Pons (tissue), 1 donor: ENCODE data around the gene WDR59.
"Not testable (repeated sequence)": the region's sequence is repeated elsewhere in the genome, so short reads cannot be mapped to it uniquely, and the experiment has no call there.

Source experiments
- DNase-seq: peaks from one replicate; pipeline ENCODE4 v3.0.0-alpha.2; 2016; ENCODE audit warnings: low spot score

WDR59 gene

DNA sequence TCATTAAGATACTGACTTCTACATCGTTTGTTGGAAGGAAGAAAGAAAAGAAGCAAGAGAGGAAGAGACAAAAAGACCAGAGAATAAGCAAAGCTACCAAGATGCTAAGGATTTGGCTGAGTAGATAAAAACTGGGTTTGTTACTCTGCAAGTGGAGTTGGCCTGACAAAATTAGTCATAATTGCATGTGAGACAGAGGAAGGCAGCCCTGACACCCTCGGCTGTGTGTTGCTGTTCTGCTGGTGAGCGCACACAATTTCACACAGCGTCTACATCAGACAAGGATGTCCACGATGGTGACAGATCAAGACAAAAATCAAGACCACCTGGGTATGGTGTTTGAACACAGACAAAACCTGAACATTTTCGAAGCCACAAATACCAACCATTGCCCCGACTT, 134.9 kb downstream of the WDR59 start:
- DNase-seq = no peak

DNA sequence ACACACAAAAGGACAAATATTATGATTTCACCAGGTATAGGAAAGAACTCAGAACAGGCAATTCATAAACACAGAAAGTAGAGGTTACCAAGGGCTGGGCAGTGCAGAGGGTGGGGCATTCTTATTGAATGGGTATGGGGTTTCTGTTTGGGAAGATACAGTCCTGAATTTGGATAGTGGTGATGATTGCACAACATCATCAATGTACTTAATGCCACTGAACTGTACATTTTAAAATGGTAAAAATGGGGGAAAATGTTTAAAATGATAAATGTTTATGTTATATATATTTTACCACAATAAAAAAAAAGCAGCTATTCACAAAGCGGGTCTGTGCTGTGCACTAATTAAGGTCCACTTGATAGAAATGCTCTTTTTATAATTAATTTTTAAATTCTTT, 137.7 kb downstream of the WDR59 start:
- DNase-seq = no peak

DNA sequence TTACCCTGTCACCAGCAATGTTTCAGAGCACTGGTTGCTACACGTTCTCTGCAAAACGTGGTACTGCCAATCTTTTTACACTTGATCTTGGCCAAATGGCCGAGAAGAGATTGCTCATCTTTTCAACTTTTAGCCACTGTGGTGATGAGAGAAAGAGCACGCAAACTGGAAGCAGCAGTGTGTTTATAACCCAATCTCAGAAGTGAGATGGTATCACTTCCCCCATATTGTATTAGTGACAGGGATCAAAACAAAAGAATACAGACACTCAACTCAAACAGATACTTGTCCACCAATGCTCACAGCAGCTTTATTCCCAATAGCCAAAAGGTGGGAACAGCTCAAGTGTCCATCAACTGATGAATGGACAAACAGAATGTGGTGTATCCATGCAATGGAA, 138.2 kb downstream of the WDR59 start:
- no peak for DNase-seq

DNA sequence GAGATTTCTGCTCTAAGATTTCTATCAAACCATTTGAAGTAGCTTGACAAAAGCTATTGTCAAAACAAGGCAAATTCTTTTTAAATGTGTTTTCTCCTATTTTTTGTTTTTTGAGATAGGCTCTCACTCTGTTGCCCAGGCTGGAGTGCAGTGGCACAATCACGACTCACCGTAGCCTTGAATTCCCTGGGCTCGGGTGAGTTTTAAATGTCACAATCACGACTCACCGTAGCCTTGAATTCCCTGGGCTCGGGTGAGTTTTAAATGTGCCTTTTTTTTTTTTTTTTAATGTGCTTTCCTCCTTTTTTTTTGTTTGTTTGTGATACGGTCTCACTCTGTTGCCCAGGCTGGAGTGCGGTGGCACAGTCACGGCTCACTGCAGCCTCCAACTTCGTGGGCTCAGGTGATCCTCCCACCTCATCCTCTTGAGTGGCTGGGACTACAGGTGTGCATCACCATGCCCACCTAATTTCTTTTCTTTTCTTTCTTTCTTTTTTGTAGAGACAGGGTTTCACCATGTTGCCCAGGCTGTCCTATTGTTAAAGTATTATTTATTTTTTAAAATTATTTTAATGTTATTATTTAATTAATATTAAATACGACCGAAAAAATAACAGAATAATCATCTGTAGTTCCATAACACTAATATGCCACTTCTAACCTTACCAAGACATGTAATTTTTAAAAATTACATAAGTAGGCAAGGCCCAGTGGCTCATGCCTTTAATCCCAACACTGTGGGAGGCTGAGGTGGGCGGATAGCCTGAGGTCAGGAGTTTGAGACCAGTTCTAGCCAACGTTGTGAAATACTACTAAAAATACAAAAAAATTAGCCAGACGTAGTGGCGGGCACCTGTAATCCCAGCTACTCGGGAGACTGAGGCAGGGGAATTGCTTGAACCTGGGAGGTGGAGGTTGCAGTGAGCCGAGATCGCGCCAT, 140.6 kb downstream of the WDR59 start:
- no peak for DNase-seq

DNA sequence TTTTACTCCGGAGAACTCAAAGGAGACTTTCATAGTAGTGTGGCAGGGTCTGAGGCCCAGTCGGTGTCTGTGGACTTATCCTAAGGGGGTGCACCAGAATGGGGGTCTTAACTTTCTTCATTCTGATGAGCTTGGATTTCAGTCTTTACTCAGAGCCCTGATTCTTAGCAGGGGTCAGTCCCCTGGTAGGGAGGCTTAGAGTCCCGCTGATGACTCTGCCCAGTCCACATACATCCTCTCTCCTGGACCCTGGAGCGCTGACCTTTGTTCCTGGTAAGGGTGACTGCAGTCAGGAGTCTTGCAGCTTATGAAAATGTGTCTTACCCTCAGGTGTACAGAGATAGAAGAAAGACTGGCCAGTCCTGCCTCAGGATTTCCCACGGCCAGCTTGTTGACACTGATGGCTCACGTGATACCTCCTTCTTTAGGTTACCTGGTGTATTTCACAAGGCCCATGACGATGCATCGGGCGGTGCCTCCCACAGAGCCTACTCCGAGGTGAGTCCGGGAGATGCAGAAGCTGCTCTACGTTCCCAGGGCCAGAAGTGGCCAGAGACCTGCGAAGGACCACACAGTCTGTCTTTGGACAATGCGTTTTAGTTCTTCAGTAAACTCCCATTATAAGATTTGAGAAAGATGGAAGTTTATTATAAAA, 141.4 kb downstream of the WDR59 start:
- not testable (repeated sequence) for DNase-seq

DNA sequence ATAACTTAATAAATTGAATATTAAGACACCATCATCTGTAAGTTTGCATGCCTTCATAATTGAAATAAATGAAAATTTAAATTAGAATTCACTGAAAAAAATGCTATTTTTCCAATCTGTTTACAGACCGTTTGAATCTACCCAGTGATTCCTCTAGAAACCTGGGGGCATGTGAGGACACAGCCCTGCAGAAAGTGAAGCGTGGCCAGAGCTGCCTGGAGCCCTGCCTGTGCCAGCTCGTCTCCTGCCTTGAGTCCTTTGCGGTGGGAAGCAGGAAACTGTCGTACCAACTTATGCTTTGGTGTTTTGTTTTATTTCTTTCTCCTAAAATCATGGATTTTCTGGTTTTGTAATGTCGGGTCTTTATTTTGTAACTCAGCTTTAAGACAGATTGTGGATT, 142.5 kb downstream of the WDR59 start:
- DNase-seq = no peak

DNA sequence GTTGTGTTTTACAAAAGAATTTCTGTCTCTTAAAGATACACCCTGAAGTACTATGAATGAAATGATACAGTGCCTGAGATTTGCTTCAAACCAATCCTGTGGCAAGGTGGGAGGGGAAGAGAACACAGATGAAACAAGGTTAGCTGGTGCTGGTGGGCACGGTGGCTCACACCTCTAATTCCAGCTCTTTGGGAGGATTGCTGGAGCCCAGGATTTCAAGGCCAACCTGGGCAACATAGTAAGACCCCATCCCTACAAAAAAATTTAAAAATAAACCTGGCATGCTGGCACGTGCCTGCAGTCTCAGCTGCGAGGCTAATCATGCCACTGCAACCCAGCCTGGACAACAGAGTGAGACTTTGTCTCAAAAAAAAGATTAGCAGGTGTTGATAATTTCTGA, 143.0 kb downstream of the WDR59 start:
- DNase-seq = no peak

DNA sequence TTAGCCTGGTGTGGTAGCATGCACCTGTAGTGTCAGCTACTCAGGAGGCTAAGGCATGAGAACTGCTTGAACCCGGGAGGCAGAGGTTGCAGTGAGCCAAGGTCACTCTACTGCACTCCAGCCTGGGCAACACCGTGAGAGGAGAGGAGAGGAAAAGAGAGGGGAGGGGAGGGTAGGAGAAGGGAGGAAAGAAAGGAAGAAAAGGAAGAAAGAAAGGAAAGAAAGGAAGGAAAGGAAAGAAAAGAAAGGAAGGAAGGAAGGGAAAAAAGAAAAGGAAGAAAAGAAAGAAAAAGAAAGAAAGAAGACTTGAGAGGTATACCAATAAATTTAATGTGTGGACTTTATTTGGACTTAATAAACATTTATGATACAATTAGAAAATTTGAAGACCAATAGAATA, 143.5 kb downstream of the WDR59 start:
- DNase-seq = no peak

DNA sequence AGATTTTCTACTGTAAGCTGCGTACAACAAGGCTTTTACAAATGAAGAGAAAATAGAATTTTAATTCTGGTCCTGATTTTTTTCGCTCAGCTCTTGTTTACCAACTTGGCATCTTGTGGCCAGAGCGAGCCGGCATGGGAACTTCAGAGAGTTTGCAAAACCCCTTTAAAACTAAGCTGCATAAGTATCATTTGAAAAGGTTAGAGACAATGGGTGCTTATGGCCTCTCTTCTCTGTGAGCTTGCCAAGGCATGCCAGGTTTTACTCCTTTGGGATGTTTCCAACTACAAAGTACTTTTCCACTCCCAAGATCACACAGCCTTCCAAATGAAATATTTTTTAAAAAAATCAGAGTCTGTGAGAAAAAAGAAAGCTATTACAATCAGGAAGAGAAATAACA, 147.9 kb downstream of the WDR59 start:
- no peak for DNase-seq

DNA sequence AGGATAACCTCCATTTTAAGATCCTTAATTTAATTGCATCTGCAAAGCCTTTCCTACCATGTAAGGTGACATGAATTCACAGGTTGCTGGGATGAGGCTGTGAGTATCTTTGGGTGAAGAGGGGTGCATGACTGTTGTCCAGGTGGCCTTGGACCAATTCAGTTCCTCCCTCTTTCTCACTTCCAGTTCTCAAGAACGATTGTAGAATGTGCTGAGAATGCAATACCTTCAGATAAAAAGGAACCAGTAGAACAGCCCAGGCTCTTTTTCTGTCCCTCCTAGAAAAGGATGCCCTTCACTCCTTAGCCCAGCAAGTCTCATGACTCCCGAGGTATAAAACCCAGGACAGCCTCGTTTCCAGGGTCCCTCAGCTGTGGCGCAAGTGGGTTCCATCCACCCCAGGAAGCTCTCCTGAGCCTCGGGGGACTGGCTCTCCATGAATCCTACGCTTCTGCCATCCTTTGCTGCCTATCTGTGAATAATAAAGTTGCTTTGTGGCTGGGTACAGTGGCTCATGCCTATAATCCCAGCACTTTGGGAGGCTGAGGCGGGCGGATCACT, 148.7 kb downstream of the WDR59 start:
- no peak for DNase-seq

DNA sequence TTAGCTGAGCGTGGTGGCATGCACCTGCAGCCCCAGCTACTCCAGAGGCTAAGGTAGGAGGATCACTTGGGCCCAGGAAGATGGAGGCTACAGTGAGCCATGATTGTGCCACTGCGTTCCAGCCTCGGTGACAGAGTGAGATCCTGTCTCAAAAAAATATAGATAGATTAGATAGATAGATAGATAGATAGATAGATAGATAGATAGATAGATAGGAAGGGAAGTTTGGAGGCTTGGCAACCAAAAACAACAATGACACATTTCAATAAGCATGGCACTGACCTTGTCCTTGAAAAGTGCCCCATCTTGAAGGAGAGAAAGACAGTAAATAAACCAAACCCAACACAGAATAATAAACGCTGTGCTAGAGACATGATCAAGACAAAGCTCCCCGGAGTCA, 152.7 kb downstream of the WDR59 start:
- DNase-seq = no peak

DNA sequence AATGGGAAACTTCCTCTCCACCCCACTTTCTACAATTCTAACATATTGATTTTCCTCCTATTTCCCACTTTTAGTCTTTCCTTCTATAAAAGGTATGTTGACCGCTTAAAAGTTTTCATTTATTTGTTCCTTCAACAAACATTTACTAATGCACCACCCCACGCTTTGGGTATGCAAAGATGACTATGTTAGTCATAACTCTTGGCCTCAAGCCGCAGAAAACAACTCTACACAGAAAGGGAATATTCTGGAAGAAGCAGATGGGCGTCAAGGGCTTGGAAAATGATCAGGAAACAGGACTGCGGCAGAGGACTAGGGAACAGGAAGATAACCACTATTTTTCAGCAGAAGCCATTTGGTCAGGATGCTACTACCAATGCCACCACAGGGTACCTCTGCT, 153.5 kb downstream of the WDR59 start:
- DNase-seq = no peak

DNA sequence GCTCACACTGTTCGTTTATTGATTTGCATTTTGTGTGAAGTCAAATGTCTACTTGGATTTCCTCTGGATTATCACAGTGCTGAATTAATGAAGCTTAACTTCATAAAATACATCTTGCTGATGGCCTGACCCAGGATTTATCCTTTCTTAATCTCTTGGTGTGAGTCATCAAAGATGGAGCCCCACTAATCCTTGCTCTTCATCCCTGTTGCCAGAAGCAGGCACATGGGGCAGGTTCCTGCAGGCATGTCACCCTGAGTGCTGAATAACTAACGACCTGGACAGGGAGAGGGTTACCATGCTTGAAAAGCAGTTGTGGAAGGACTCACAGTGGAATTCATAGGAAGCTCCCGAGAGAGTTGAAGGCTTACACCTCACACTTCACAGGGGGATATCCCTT, 154.3 kb downstream of the WDR59 start:
- DNase-seq = no peak

DNA sequence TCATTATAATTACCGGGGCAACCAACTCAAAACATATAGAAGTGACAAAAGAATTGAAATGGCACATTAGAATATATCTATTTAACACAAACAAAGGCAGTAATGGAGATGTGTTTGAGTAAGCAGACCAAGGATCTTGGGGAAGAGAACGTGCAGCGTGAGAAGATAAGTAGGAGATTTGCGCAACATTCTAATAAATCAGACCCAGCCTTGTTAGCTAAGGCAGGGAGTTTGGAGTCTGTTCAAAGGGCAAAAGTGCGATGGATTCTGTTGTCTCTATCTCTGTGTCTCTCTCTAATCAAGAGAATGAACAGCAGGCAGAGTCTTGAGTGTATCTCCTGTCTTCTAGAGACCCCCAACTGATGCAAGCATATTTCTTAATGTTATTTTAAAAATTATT, 155.3 kb downstream of the WDR59 start:
- DNase-seq = no peak

DNA sequence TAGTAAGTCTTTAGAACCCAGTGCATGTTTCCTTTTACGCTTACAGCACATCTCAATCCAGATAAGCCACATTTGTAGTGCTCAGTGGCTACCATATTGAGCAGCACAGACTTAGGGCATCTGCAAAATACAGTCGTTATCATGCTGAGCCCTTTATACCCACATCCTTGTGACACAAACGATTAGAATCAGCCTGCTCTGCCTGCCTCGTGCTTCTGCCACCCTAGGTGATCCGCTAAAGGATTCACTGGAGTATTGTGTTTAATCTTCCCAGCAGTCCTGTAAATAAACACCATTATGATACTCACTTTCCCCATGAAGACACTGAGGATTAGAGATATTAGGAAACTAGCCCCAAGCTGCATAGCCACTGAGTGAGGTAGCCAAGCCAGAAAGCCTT, 159.0 kb downstream of the WDR59 start:
- DNase-seq = no peak

DNA sequence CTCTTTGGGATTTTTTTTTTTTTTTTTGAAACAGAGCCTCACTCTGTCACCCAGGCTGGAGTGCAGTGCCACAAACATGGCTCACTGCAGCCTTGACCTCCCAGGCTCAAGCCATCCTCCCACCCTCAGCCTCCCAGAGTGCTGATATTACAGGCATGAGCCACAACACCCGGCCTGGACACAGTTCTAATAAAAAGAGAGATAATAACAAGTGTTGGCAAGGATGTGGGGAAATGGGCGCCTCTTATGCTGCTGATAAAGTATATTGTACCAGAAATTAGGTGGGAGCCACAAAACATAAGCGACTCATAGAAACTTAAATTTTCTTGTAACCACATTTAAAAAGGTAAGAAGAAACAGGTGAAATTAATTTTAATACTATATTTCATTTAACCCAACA, 159.9 kb downstream of the WDR59 start:
- no peak for DNase-seq
